Activated CD4-positive, alpha-beta T cell treated with anti-CD3 and anti-CD28 coated beads, Interleukin-2, amount 50 U/mL, for 1 hour (primary cell): Measurements from ENCODE around the gene PIK3R2.
"Not testable (repeated sequence)": the region's sequence is repeated elsewhere in the genome, so short reads cannot be mapped to it uniquely, and the experiment has no call there.

ENCODE experiments used
- DNase-seq: peaks from one replicate; pipeline ENCODE4 v3.0.0-alpha.2; 2020

PIK3R2 gene

DNA sequence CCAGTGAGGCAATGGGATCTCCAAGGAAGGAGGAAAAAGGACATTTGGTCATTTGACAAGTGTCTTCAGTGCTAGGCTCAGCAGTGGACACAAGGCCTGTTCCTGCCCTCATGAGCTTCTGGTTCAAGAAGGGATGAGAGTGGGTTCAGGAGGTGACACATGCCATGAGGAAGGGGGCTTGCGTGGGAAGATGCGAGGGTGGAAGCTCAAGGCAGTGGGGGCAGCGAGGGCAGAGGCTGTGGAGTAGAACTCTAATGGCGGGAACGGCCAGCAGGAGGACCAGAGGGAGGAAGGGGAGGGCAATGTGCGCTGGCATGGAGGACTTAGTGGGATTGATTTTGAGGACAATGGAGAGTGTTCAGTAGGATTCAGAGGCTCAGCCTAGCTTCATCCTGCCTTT, 3.3 kb downstream of the PIK3R2 start:
- DNase-seq = no peak

DNA sequence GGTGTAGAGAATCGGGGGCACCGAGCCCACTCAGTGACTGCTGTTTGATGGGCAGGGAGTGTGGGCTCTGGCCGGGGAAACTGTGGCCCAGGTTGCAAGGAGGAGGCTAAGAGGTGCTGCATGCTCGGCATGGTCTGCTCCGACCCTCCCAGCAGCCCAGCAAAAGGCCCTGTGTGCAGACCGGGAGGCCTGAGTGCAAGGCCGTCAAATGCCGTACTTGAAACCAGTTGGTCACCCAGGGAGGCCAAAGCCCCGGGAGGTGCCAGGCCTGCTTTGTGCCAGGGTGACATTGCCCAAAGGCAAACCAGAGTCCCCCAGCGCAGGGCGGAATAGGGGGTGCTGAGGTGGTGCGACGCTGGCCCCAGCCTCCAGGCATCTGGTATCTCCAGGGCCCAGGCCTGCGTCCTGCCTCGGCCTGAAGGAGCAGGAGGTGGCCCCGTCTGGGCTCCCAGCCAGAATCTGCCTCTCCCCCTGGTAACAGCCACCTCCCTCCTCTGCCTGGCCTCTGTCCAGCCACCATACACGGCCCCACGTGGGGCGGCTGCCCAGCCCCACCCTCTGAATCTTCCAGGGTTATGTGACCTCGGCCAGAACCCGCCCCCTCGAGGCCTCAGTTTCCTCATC, 4.0 kb downstream of the PIK3R2 start:
- DNase-seq = no peak

DNA sequence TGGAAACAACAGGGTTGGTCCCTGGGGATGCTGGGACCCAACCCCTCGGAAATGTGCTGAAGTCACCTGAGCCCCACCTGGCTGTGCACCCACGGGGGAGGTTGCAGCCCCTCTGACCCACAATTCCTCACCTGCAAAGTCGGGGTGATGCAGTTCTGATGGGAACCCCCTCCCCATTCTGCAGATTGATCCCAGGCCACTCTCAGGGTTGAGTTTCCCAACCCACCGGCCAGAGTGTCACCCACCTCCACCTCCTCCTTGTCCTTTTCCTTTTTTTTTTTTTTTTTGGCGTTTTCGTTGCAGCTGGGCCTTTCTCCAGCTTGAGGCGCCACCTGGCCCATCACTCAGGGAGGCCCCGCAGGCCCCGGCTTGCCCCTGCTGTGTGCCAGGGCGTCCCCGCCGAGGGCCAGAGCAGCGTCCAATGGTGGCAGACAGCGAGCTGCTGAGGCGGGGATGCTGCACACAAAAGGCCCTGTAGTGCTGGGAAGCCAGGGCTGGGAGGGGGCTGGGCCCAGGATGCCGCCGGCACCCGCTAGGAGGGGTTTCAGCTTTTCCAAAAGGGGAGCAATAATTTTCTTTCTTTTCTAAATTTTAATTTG, 4.6 kb downstream of the PIK3R2 start:
- DNase-seq = no peak

DNA sequence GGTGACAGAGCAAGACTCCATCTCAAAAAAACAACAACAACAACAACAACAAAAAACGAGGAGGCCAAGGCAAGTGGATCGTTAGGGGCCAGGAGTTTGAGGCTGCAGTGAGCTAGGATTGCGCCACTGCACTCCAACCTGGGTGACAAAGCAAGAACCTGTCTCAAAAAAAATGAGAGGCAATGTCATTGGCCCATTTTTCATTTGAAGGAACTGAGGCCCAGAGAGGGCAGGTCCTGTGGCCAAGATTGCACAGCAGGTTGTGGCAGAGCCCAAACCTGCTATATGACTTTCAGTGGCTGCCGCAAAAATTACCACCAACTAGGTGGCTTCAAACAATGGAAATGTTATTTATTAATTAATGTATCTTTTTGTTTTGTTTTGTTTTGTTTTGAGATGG, 5.5 kb downstream of the PIK3R2 start:
- no peak for DNase-seq

DNA sequence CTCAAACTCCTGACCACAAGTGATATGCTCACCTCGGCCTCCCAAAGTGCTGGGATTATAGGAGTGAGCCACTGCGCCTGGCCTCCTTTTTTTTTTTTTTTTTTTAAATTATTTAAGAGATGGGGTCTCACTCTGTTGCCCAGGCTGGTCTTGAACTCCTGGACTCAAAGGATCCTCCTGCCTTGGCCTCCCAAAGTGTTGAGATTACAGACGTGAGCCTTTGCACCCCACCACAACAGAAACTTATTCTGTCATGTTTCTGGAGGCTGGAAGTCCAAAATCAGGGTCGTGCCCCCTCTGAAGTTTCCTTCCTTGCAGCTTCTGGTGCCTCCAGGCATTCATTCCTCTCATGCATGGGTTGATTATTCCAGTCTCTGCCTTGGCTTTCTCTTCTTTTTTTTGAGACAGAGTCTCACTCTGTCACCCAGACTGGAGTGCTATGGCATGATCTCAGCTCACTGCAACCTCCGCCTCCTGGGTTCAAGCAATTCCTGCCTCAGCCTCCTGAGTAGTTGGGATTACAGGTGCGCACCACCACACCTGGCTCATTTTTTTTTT, 6.2 kb downstream of the PIK3R2 start:
- DNase-seq = not testable (repeated sequence)

DNA sequence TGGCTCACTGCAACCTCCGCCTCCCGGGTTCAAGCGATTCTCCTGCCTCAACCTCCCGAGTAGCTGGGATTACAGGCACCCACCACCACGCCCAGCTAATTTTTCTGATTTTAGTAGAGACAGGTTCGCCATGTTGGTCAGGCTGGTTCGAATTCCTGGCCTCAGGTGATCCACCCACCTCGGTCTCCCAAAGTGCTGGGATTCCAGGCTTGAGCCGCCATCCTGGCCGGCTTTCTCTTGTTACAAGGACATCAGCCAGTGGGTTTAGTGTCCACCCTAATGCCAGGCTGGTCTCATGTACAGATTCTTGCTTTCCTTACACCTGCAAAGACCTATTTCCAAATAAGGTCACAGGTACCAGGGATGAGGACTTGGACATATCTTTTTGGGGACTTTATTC, 6.8 kb downstream of the PIK3R2 start:
- DNase-seq = no peak

DNA sequence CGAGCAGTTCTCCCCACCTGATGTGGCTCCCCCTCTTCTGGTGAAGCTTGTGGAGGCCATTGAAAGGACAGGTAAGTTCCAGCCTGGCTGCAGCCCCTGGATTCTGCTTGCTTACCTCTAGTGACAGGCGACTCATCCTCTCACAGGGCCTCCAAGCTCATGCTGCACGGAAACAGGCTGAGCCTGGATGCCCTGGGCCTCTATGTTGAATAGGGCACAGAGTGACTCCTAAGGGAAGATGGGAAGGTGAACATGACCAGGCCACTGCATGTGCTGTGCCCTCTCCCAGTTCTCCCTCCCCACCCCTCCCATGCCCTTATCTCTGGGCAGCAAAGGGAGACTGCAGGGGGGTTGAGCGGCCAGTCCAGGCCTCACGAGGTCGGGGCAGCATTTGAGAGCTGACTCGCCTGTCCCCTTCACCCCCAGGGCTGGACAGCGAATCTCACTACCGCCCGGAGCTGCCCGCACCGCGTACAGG, 7.6 kb downstream of the PIK3R2 start:
- no peak for DNase-seq

DNA sequence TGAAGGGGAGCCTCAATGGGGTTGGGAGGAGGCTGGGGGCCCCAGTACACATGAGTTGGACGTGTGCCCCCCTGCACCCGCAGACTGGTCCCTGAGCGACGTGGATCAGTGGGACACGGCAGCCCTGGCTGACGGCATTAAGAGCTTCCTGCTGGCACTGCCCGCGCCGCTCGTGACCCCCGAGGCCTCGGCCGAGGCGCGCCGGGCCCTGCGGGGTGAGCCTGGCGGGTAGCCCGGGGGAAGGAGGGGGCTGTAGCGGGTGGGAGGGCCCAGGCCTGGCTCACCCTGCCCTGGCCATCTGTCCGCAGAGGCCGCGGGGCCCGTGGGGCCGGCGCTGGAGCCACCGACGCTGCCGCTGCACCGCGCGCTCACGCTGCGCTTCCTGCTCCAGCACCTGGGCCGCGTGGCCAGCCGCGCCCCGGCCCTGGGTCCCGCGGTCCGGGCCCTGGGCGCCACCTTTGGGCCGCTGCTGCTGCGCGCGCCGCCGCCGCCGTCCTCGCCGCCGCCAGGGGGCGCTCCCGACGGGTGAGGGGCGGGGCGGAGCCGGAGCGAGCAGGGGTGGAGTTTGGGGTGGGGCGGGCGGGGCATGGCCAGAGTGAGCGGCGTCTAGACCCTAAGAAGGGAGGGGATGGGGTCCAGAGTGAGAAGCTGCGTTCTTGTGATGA, 8.1 kb downstream of the PIK3R2 start:
- peak; percentile 75 for DNase-seq

DNA sequence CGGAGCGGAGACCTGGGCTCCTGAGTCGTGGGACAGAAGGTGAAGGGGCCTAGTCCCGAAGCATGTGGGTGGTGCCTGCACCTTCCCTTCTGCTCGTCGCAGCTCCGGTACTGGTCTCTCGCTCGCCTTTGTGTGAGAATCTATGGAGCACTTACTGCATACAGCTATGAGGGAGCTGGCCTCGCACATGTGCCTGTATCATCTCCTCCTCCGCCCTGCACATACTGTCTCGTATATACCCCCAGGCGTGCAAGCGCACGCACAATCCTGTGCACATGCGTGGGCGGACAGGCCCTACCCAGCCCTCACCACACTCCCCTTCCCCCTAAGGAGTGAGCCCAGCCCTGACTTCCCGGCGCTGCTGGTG, 8.7 kb downstream of the PIK3R2 start:
- DNase-seq = no peak

DNA sequence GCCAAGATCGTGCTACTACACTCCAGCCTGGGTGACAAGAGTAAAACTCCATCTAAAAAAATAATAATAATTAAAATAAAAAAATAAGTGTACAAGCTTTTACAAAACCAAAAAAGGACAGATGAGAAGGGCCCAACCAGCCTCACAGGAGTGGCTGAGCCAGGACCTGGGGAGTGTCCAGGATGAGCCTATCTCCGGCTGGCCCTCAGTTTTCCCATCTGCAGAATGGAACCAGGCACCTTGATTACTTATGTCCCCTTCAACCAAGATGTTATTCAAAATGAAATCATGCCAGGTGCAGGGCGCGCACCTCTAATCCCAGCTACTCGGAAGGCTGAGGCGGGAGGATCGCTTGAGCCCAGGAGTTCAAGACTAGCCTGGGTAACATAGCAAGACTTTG, 11.1 kb downstream of the PIK3R2 start:
- no peak for DNase-seq

DNA sequence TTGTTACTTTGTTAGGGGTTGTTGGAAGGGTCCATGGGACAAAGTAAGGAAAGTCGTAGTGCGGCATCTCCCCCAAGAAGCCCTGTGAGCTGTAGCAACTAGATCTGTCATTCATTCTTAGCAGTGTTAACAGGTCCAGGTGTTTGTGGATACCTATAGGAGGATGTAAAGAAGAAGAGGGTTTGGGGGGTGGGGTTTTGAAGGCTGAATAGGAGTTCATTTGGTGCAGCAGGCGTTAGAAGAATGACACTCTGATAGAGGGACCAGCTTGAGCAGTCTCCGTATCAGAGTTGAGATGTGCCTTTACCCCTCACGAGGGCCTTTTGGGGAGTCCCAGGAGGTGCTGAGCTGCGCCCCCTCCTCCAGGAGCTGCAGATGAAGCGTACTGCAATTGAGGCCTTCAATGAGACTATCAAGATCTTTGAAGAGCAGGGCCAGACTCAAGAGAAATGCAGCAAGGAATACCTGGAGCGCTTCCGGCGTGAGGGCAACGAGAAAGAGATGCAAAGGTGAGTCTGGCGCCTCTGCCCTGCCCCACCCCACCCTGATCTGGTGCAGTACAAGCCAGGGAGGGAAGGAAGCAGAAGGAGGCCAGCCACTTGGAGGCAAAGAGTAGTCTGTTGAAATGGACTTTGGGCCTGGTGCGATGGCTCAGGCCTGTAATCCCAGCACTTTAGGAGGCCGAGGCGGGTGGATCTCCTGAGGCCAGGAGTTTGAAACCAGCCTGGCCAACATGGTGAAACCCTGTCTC, 13.0 kb downstream of the PIK3R2 start:
- DNase-seq = no peak

DNA sequence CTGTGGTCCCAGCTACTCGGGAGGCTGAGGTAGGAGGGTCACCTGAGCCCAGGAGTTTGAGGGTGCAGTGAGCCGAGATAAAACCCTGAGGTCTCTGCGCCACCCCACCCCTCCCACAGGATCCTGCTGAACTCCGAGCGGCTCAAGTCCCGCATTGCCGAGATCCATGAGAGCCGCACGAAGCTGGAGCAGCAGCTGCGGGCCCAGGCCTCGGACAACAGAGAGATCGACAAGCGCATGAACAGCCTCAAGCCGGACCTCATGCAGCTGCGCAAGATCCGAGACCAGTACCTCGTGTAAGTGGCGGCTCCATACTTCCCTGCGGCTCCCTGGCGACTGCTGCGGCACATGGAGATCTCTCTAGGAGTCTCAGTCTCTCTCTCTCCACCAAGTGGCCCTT, 14.0 kb downstream of the PIK3R2 start:
- DNase-seq = no peak

DNA sequence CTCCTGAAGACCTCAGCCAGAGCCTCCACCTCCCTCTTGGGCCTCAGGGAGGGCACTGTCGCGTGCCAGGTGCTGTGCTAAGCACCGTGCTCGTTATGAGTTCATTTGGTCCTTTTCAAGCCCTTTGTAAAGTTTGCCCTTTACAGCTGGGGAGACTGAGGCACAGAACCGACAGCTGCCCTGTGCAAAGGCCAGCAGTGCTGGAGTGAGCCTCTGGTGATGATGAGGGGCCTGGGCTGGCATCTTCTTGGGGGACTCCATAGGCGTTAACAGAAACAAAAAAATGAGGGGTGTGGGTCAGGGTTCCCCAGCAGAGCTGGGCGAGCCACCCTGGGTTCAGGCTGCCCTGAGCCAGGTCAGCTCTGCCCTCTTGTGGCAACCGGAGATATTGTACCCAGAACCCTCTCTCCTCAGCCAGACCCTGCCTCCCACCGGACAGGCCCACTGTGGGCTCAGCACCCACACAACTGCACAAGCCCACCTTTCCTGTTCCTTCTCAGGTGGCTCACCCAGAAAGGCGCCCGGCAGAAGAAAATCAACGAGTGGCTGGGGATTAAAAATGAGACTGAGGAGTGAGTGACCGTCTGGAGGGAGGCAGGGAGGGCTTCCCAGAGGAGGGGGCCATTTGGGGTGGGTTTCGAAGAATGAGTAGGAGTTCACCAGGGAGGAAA, 15.1 kb downstream of the PIK3R2 start:
- peak; percentile 57 for DNase-seq

DNA sequence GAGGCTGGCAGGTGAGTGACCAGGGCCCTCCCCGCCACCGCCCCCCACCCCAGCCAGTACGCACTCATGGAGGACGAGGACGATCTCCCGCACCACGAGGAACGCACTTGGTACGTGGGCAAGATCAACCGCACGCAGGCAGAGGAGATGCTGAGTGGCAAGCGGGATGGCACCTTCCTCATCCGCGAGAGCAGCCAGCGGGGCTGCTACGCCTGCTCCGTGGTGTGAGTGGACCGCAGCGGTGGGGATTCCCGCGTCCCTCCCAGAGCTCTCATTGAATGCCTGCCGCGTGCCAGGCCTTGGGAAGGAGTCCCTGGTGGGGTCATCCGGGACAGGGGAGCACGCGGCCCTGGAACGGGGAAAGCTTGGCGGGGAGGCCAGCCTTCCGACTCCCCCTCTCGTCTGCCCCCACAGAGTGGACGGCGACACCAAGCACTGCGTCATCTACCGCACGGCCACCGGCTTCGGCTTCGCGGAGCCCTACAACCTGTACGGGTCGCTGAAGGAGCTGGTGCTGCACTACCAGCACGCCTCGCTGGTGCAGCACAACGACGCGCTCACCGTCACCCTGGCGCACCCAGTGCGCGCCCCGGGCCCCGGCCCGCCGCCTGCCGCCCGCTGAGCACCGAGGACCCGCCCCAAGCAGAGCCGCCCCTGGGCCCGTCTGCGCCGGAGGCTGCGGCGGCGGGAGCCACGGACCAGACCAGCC, 15.9 kb downstream of the PIK3R2 start:
- DNase-seq = no peak

DNA sequence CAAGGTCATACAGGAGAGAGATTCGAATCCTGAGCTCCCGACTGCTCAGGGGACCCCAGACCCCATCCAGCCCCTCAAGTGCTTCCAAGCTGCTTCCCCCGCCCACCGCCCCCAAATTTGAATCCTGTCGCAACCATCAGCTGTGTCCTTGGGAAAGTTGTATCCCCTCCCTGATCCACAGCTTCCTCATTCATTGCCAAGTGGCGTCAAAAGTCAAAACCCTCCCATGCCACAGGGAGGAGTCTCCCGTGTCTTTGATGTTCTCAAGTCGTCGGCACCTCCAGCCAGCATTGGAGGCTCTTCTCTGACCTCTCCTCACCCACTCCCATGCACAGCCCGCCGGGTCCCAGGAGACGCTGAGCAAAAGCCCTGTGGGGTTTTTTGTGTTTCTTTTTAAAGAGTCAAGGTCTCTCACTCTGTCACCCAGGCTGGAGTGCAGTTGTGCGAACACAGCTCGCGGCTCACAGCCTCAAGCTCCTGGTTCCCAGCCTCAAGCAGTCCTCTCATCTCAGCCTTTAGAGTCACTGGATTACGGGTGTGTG, 17.8 kb downstream of the PIK3R2 start:
- DNase-seq = no peak

DNA sequence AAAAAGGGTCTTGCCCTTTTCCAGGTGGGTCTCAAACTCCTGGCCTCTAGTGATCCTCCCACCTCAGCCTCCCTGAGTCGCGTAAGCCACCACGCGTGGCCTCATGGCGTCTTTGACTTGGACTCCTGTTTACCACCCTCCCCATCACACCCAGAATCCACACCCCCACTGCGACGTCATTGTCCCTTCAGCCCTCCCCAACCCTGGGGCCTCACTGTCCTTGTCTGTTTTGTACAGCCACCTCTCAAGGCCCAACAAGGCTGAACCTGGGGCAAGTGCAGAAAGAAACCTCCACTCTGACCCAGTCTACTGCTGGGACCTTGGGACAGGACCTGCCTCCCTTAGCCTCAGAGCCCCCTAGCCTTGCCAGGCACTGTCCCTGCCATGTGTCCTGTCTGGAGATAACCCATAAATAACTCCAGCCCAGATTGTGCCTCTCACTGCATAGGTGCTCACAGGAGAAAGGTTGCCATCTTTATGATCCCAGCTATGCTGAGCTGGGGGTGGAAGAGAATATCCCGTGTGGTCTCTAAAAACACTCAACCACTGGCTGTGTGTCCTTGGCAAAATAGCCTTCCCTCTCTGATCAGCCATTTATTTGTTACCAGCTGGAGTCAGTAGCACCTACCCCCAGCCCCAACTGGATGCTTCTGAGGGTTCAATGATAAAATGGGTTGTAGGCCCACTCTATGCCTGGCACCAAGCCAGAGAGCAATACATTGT, 18.8 kb downstream of the PIK3R2 start:
- no peak for DNase-seq

DNA sequence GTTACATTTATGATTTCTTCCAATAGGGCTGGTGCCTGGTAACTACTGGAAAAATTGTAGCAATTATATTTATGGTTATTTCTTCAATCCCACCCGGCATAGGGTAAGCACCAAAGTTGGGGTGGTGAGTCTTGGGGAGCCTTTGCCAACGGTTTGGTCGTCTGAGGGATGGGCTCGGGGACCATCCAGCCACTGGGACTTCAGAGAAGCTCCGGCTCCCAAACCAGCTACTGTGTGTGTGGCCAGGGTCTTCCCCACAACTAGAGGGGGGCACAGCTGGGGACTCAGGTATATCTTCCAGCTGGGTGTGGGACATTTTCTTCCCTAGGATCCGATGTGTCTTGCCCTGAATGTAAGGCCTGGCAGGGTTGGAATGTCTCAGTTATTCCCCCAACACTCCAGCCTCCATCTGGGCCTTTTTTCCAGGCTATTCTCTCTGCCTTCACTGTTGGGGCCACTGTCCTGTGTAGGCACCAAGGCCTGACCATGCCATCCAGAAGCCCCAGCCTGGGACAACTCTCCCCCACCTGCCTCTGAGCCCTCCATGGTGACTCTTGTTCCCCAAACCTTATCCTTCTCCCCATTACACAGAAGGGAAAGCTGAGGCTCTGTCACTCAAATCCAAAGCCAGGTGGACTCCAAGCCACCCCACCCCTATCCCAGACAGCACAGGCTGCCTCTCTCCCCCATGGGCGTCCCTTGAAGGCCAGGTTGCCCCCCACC, 19.5 kb downstream of the PIK3R2 start:
- no peak for DNase-seq

DNA sequence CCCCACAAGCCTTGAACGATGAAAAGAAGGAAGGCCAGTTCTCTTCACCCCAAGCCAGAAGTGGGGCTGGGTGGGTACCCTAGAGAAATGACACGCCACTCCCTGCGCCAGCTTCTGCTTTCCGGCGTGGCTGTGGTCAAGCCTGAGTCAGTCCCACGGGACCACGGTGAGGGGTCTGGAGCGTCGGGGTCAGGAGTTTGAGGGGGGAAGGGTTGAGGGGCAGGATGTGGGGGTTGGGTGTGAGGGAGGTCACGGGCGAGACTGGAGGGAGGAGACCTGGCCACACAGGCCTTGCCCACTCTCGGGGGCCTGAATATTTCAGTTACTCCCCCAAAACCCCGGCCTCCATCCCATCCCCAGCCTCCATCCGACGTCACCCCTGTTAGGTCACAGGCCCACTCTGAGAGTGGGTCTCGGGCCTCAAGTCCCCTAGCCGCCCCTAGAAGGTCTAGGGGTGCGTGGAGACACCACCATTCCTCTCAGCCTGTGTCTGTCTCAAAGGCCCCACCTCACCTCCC, 20.1 kb downstream of the PIK3R2 start:
- no peak for DNase-seq

DNA sequence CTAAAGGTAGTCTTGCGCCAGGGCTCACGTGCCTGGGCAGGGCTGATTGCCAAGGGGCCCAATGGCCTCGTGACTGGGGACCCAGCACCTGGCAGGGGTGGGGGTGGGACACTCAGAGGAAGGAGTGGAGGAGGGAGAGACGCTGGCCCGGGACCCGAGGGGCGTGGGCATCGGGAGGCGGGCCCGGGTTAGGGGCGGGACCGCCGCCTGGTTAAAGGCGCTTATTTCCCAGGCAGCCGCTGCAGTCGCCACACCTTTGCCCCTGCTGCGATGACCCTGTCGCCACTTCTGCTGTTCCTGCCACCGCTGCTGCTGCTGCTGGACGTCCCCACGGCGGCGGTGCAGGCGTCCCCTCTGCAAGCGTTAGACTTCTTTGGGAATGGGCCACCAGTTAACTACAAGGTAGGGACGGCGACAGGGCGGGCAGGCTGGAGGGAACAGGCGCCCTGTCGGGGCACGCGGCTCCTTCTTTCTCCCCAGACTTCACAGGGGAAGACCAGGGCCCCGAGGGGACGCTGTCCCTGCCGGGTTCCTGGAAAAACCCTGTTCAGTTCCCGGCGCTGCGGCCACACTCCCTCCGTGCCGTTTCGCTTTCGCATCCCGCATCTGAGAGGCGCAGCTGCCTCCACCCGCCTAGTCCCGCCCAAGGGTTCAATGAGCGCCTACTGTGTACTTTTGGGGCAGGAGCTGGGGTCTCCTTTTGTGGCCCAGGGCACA, 20.8 kb downstream of the PIK3R2 start, which contains the start of gene IFI30:
Gene IFI30, plus strand, starts transcription at position 242 of the 717 bp plus-strand sequence. Its CDS starts 29 bp downstream, at position 271.
- peak; percentile 51 for DNase-seq
